22Rv1 (cell line): ENCODE measurements around the gene FAM168A.

Experiments
- ZFX ChIP-seq: fragments of 450-650 bp; IDR thresholded peaks from 2 replicates; pipeline ENCODE4 v1.6.1; 2017; ENCODE audit warnings: antibody characterized with exemption, borderline replicate concordance
- TF ChIP-seq, protein P1 (sequence below): fragments of 450-650 bp; IDR thresholded peaks from 2 replicates; pipeline ENCODE4 v1.5.1; 2017; ENCODE audit warnings: mild to moderate bottlenecking

DNA sequence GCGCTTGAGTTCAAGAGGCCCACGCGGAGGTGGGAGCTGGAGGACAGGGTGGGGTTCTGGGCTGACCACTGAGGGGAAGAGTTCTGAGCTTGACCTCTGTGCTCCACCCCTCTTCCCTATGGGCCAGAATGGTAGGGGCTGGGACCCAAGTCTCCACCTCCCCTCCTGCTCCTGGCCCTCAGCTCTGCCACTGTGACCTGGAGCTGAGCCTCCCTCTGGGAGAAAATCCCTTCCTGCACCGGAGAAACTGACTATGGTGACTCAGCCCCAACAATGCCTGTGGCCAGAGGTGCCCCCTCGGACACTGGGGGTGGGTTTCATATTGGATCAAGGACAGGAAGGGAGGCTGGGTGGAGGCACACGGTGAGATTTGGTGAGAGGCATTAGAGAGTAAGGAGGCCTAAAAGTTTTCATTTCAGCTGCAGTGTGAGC lies 198.7 kb downstream of the FAM168A start:
- TF ChIP-seq, protein P1, sequence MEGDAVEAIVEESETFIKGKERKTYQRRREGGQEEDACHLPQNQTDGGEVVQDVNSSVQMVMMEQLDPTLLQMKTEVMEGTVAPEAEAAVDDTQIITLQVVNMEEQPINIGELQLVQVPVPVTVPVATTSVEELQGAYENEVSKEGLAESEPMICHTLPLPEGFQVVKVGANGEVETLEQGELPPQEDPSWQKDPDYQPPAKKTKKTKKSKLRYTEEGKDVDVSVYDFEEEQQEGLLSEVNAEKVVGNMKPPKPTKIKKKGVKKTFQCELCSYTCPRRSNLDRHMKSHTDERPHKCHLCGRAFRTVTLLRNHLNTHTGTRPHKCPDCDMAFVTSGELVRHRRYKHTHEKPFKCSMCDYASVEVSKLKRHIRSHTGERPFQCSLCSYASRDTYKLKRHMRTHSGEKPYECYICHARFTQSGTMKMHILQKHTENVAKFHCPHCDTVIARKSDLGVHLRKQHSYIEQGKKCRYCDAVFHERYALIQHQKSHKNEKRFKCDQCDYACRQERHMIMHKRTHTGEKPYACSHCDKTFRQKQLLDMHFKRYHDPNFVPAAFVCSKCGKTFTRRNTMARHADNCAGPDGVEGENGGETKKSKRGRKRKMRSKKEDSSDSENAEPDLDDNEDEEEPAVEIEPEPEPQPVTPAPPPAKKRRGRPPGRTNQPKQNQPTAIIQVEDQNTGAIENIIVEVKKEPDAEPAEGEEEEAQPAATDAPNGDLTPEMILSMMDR = no peak
- no peak for TF ChIP-seq ZFX
